Glutamatergic neuron (in vitro differentiated cells): ENCODE results near the gene FAM13C. TPM values are rescaled to one million over a fixed set of nuclear protein-coding genes. Genes with fewer than 3 reads are reported as not detected.

ENCODE experiments used
- DNase-seq: peaks from one replicate; pipeline ENCODE4 v3.0.0; 2022
- H3K27ac Mint-ChIP-seq: one replicate; pipeline ENCODE4 v1.8.0; 2020; ENCODE audit warnings: mild to moderate bottlenecking, mixed read lengths, inconsistent platforms; ENCODE audit not compliant: unreplicated experiment
- H3K27me3 Mint-ChIP-seq: one replicate; pipeline ENCODE4 v1.8.0; 2020; ENCODE audit warnings: mild to moderate bottlenecking, moderate library complexity, mixed read lengths, inconsistent platforms; ENCODE audit not compliant: unreplicated experiment
- H3K36me3 Mint-ChIP-seq: one replicate; pipeline ENCODE4 v1.8.0; 2020; ENCODE audit warnings: mild to moderate bottlenecking, mixed read lengths, inconsistent platforms; ENCODE audit not compliant: unreplicated experiment
- H3K4me1 Mint-ChIP-seq: one replicate; pipeline ENCODE4 v1.8.0; 2020; ENCODE audit warnings: mild to moderate bottlenecking, low read depth, mixed read lengths, inconsistent platforms; ENCODE audit not compliant: unreplicated experiment
- H3K4me3 Mint-ChIP-seq: one replicate; pipeline ENCODE4 v1.8.0; 2020; ENCODE audit warnings: mild to moderate bottlenecking, mixed read lengths, inconsistent platforms; ENCODE audit not compliant: unreplicated experiment
- H3K9me3 Mint-ChIP-seq: one replicate; pipeline ENCODE4 v1.8.0; 2020; ENCODE audit warnings: mild to moderate bottlenecking, moderate library complexity, mixed read lengths, inconsistent platforms; ENCODE audit not compliant: unreplicated experiment
- CTCF ChIP-seq: fragments of 200-600 bp; sonication (generic); IDR thresholded peaks from one replicate; pipeline ENCODE4 v1.5.0; 2021; ENCODE audit not compliant: partially characterized antibody, unreplicated experiment
- total RNA-seq: library from RNA; stranded (reverse); fragmentation: NEBNext Ultra II Directional; extraction: Animal tissue kit (Norgen Biotek cat#: 25700); gene quantifications from one replicate; pipeline ENCODE4 v1.2.1, GENCODE V29; 2021; ENCODE audit not compliant: unreplicated experiment

Gene FAM13C
- total RNA-seq, 1 donor from 2014 or later = 17.8 TPM

DNA sequence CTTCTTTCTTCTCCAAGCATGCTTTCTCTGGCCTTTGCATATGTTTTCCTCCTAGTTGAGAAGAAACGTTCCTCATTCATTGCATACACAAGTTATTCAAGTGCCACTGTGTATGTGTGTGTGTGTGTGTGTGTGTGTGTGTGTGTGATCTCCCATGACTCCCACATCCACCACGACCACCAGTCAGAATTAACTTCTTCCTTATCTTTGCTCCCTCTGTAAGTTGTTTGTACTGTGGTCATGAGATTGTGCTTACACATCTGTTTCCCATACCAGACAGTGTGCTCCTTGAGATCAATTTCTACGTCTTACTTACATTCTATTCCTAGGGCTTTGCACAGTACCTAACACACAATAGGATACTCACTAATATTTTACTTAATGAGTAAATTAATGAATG, 22.4 kb upstream of the FAM13C start:
- no peak for TF ChIP-seq CTCF
- no peak overlapping the region for H3K4me3 Mint-ChIP-seq
- peaks cover 10% of the 10 kb centered on the region for H3K4me1 Mint-ChIP-seq
- DNase-seq = no peak
- no peaks in the 10 kb centered on the region for H3K36me3 Mint-ChIP-seq
- H3K27me3 Mint-ChIP-seq = no peaks in the 10 kb centered on the region
- H3K27ac Mint-ChIP-seq = no peak overlapping the region
- no peaks in the 10 kb centered on the region for H3K9me3 Mint-ChIP-seq

DNA sequence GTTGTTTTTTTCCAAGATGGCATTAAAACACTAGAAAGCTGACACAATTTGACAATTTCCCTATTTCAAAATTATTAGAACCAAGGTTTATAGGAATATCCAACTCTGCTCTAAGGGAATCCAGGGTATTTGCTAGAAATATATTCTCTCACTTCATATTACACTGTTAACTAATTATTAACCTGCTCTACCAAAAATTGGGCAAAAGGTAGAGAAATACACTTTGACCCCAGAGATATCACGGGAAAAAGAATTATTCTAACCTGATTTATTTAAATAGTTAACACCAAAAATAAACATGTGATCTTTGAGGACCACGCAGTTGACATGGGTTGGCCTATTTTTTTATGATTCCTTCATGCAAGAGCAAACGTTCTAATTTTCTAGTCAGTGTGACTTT, 21.6 kb upstream of the FAM13C start:
- DNase-seq = no peak
- H3K27me3 Mint-ChIP-seq = no peaks in the 10 kb centered on the region
- no peak overlapping the region for H3K27ac Mint-ChIP-seq
- no peak overlapping the region for H3K4me3 Mint-ChIP-seq
- TF ChIP-seq CTCF = no peak
- peaks cover 10% of the 10 kb centered on the region for H3K4me1 Mint-ChIP-seq
- H3K9me3 Mint-ChIP-seq = no peaks in the 10 kb centered on the region
- H3K36me3 Mint-ChIP-seq = no peaks in the 10 kb centered on the region

GRCh38 chr10:59383436-59383835, 21.1 kb upstream of the FAM13C start:
- no peak for DNase-seq
- no peak overlapping the region for H3K4me3 Mint-ChIP-seq
- no peaks in the 10 kb centered on the region for H3K36me3 Mint-ChIP-seq
- no peak overlapping the region for H3K27ac Mint-ChIP-seq
- H3K4me1 Mint-ChIP-seq = peaks cover 9% of the 10 kb centered on the region
- no peaks in the 10 kb centered on the region for H3K9me3 Mint-ChIP-seq
- peaks cover 3% of the 10 kb centered on the region for H3K27me3 Mint-ChIP-seq
- no peak for TF ChIP-seq CTCF

GRCh38 chr10:59382831-59383295, 20.5 kb upstream of the FAM13C start:
- H3K4me3 Mint-ChIP-seq = no peak overlapping the region
- H3K4me1 Mint-ChIP-seq = peaks cover 3% of the 10 kb centered on the region
- H3K27ac Mint-ChIP-seq = no peak overlapping the region
- no peak for TF ChIP-seq CTCF
- no peaks in the 10 kb centered on the region for H3K9me3 Mint-ChIP-seq
- H3K36me3 Mint-ChIP-seq = no peaks in the 10 kb centered on the region
- DNase-seq = no peak
- H3K27me3 Mint-ChIP-seq = peaks cover 3% of the 10 kb centered on the region

GRCh38 chr10:59381687-59382086, 19.3 kb upstream of the FAM13C start:
- Mint-ChIP-seq H3K9me3 (no peaks in the 10 kb centered on the region), H3K27ac (no peak overlapping the region), H3K4me3 (no peak overlapping the region), H3K4me1 (peaks cover 5% of the 10 kb centered on the region), H3K36me3 (no peaks in the 10 kb centered on the region), H3K27me3 (peaks cover 3% of the 10 kb centered on the region)
- no peak for DNase-seq
- no peak for TF ChIP-seq CTCF
